ENCODE measurements around the gene HOXB8.
A peak's percentile ranks its signal among the peaks of the same experiment; 100 is the strongest.

Gene HOXB8

DNA sequence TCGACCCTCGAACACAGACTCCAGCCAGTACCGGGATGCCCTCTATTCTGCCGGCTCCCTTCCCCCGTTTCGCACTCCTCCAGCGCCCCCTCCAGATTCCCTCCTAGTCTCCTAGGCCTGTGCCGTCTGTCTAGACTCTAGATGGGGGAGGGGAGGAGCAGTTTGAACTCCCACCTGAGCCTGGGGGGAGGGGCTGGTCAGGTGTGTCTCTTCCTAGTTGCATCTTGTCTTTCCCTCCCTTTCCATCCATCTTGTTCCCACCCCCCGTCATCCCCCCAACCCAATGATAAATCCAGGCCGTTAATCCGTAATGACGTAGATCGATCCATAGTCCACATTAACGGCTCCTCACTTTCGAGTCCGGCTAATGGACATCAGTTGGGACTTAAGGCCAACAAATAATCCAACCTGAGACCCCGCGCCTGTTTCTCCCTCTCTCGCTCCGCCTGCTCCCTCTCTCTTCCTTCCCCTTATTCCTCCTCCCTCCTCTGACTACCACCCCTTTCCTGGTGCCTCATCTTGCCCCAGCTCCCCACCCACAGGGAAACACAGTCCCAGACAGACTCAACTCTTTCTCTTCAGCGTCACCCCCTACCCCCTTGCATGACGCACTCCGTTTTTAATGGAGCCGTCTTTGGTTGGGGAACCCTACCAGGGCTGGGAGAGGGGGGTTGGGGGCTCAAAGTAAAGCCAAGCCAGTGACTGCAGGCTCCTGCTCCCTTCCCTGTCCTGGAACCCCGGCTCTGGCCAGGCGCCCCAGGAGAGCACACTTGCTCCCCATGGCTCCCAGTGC, 18.2 kb downstream of the HOXB8 start:
- DNase-seq (ENCODE audit: extremely low read depth in 1 of 2, low read depth in 1 of 2) = no peak

DNA sequence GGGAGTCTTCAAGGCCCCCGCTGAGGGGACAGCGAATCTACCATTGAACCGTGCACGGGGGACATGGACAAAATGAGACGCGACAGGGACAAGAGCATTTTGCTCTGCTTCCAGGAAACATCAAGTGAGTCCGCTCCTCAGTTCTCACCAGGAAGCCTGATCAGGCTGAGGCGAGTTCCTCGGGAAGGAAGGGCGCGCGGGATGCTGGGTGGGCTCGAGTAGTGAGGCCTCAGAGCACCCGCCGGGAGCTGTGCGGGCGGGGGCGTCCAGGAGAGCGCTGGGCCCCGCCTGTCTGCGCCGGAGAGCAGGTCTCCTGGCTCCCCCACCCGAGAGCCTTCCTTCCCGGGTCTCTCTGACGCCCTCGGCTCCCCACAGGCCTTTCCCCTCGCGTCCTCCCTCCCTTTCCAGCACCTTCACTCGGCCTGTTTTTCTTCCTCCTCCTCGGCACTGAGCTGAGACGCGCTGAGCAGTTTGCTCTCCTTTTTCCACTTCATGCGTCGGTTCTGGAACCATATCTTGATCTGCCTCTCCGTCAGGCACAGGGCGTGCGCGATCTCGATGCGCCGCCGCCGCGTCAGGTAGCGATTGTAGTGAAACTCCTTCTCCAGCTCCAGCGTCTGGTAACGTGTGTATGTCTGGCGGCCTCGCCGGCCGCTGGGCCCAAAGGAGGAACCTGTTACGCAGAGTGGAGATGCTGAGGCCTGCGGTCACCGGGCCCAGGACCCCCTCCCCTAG, 18.9 kb downstream of the HOXB8 start:
- DNase-seq (ENCODE audit: extremely low read depth in 1 of 2, low read depth in 1 of 2) = no peak

DNA sequence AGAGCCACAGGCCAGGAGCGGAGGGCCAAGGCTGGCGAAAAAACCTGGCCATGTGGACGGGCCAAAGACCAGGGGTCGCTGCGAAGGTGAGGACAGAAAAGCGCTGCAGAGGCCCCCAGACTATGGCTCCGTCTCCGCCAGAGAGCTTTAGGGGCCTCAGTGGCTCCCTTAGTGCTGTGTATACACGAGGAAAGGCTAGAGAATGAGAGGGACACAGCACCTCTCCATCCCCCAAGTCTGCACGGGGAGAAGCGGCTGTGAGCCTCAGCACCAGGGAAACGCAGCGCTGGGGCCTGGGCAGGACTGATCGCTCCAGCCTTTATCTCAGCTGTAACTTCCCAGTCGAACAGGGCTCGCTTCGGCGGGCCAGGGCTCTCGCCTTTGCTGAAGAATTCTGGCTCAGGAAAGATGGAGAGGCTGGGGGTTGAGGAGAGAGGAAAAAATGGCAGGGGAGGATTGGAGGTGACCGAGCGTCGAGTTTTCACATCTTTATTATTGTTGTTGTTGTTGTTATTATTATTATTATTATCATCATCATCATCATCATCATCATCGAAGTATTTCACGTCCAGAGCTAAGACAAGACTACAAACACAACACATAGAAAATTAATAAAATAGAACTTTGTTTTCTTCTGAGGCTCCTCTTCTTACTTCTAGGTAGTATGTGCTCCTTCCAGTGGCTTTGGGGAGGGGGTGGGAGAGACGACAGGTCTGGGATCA, 19.7 kb downstream of the HOXB8 start:
- no peak for DNase-seq (ENCODE audit: extremely low read depth in 1 of 2, low read depth in 1 of 2)

DNA sequence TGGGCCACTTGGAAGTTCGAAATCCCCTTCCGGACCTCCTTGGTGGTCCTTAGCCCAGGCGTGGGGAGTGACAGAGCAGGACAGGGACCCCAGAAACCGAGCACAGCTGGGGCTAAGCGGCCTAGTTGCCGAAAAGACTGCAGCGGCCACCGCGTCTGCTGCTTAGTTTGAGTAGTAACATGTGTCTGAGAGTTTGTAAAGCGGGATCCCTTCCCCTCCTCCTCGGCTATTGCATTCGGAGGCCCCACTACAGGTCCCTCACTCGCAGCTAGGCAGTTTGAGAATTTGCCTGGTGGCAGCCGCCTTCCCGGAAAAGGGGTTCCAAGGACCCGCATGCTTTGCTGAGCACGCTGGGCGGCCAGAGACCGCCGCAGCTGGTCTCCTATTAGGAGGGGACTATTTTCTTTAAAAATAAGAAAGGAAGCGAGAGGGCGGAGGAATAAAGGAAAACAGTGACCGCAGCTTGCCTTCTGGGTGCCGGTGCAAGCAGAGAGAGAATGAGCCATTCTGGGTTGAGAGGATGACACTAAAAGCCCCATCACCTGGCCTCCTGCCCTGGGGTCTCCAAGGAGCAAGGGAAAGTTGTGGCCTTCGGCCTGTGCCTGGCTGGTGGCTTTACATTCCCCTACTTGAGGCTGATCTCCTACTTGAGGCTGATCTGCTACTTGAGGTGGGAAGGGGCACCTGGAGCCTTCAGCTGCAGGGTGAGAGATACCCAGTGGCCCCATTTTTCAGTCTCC, 20.4 kb downstream of the HOXB8 start:
- no peak for DNase-seq (ENCODE audit: extremely low read depth in 1 of 2, low read depth in 1 of 2)

DNA sequence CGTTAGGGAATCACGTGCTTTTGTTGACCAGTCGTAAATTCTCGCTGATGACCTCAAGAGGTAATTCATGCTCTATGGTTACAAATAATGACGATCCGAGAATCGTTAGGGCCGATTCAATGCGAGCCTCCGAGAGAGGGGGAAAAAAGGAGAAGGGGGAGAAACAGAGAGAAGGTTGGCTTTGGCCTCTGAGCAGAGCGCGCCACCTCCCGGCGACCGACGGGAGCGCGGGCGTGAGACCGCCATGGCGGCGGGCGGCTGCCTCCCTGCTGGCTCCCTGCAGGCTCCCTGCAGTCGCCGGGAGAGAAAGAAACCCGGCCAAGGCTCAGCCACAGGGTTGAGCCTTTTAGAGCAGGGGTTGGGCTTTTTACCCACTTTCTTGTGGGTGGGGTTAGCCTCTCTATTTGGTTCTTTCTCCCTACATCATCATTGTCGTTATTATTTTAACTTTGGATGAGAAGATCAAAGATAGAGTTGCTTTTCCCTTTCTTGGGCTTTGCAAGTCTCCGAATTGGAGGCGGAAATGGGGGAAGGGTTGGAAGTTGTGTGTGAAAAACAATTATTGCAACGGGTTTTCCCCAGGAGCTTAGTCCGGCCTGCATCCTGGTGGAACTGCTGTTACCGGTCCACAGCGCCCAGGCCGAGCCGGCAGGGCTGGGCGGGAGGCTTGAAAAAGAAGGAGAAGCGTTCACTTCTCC, 21.1 kb downstream of the HOXB8 start:
- peak in 1 of 2 donors; percentile 73 for DNase-seq (ENCODE audit: extremely low read depth in 1 of 2, low read depth in 1 of 2)

DNA sequence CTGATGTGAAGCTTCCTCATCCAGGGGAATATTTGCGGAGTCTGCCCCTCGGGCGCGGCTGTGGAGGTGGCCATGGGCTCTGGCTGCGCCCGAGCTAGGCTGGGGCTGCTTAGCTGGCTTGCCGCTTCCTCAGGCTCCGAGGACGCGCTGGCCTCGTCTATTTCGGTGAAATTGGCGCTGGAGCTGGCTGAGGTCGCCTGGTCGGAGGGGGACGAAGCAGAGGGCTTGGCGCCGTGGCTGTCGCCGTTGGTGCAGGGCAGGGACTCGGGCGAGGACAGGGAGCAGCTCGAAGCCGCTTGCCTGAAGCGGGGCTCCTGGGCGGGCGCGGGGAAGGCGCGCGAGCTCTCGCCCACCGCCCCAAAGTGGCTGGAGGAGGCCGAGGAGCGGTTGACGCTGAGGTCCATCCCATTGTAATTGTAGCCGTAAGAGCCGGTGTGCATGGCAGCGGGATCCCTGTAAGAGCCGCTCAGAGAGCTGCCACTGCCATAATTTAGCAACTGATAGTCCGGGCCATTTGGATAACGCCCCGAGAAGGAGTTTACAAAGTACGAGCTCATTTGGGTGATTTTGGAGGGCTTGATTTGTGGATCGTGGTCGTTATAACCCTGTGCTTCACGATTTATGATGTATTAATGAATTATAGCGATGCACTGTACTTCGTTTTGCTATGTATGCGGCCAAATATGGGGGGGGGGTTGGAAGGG, 21.8 kb downstream of the HOXB8 start, which contains the start of gene HOXB5:
TSS of gene HOXB5 (minus strand) at position 654 of the 704 bp plus-strand sequence. CDS start at position 557, 97 bp downstream.
- no peak for DNase-seq (ENCODE audit: extremely low read depth in 1 of 2, low read depth in 1 of 2)

DNA sequence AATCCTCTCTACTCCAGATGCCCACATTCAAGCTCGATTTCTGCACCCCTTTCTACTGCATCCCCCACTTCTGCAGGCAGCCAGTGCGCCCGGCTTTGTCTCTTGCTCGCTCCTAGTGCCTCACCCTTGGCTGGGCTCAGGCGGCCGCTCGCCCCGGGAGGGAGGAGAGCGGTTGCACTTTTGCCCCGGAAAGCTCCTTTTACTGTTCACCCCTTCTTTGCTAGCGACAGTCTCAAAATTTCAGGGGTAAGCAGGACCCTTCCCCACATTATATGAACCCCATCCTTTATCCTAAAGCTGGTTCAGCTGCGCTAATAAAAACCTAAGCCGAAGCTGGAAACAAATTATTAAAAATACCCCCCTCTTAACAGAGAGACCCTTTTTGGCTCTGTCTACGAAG, 22.5 kb downstream of the HOXB8 start:
- no peak for DNase-seq (ENCODE audit: extremely low read depth in 1 of 2, low read depth in 1 of 2)

DNA sequence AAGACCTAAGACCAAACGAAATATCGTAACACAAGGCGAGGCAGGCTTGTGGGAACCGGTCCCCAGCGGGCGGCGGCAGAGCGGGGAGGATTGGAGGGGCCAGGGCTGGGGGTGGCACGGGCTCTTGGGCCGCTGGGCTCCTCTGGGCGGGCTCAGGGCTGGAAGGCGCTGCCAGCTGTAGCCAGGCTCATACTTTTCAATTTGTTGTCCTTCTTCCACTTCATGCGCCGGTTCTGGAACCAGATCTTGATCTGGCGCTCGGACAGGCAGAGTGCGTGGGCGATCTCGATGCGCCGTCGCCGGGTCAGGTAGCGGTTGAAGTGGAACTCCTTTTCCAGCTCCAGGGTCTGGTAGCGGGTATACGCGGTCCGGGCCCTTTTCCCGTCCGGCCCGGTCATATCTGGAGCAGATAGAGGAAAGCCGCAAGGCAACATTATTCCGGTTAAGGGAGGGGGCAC, 23.0 kb downstream of the HOXB8 start:
- DNase-seq (ENCODE audit: extremely low read depth in 1 of 2, low read depth in 1 of 2) = no peak

DNA sequence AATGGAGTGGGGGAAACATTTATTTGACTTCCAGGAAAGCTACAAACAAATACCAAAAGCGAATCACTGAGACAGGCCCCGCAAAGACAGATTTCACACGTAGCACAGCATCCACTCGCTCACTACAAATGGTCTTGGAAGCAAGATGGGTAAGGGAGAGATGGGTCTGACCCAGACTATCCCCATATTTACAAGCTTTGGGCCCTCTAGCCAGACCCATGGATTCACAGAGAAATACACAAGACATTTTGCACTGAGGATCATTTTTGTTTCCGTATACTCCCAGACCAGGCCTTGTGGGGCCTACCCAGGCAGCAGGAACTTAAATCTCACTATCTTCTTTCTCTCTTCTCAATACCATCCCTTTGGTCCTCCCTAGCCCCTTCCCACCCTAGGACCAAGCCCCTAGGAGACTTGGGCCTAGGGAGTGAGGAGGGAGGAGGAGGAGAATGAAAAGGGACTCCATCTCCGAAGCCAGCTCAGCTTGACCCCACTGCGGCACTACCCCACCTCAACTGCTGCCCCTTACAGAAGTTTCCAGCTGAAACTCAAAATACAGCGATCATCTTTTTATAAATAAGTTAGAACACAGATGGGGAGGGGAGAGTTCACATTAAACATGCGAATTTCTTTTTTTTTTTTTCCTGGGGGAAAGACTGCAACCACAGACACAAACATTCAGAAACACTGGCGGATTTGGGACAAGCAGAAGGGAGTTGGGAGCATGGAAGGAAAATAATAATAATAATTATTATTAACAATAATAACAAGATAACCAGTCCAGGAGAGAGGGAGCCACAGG, 23.6 kb downstream of the HOXB8 start:
- DNase-seq (ENCODE audit: extremely low read depth in 1 of 2, low read depth in 1 of 2) = no peak

DNA sequence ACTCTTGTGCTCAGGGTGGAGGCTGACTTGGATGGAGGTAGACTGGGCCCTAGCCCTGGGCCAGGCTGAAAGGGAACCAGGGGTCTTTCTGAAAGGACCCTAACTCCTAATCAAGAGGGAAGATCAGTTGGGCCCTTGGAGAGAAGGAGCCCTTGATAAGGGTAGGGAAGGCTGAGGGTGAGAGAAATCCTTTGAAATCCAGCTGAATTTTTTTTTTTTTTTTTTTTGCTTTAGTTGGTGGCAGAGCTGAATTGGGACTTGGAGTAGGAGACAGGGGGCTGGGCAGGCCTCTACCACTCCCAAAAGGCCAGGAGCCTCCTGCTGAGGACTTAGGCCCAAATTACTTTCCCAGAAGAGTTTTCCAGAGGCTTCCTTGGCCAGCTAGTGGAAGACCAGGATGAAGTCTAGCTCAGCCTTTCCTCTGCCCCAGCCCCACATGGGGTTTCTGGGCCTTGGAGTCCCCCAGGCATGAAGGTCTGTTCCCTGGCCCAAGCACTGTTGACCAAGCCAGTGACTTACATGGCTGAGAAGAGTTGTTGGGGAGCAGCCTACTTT, 24.4 kb downstream of the HOXB8 start:
- DNase-seq (ENCODE audit: extremely low read depth in 1 of 2, low read depth in 1 of 2) = no peak

DNA sequence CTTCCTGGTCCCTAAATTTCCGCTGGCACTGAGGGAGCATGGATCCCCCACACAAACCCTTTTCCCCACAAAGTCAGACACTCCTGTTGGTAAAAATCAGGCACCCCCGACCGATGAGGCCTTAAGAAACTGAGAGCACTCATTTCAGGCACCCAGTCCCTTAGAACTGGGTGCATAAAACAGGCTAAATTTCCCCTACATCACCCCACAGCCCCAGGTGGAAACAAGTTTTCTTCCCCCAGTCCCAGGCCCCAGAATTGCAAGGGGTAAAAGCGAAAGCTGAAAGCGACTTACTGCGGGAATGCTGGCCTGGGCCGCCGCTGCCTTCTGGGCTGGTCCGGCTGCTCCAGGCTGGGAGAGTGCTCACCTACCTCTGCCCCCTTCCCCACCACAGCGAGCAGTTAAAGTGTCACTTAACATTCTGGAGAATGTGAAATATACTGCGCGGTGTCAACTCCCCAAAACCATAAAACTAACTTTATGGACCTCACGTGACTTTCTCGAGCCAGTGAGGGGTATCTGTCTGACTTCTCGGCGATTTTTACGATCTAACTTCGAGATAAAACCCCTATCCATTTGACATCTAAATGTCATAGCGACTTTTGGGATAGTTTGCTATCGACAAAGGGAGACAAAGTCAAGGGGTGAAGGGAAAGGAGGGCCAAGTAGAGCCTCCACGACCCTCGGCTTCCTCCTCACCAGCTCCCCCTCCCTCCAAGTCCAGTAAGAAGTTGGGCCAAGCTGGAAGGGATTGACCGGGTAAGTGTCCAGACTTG, 25.1 kb downstream of the HOXB8 start, which contains the start of gene HOXB3:
TSS of gene HOXB3 (minus strand) at position 411 of the 776 bp plus-strand sequence. CDS start 37,767 bp downstream, outside the sequence.
- no peak for DNase-seq (ENCODE audit: extremely low read depth in 1 of 2, low read depth in 1 of 2)

DNA sequence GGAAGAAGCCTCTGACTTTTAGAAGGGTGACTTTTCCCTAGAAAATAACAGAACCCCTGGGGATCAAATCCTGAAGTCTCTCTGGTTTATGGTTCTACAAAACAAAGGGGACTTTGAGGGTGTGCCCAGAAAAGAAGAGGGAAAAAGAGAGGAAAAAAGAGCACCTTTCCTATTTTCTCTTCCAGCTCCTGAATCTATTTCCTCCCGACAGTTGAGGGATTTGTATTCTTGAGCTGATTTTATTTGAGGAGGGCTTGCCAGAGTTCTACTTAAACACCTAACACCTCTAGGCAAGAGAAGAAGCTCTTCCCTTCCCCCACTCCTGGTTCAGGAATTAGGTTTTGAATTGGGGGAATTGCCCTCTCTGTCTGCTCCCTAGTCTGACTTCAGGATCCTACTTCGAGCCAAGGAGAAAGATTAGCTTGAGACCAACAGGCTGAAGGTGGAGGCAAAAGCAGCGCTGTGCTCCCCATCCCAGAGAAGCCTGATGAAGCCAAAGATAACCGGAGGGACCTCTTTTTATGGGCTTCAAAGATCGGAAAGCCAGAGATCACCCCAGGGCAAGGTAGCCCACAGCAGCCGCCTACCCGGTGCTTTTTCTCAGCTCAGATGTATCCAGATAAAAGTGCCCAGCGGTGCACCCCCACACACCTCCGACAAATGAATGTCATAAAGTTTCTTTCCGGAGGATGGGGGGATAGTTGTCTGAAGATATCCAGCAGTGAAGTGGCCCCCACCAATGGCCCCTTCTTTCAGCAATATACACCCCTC, 25.8 kb downstream of the HOXB8 start:
- no peak for DNase-seq (ENCODE audit: extremely low read depth in 1 of 2, low read depth in 1 of 2)

DNA sequence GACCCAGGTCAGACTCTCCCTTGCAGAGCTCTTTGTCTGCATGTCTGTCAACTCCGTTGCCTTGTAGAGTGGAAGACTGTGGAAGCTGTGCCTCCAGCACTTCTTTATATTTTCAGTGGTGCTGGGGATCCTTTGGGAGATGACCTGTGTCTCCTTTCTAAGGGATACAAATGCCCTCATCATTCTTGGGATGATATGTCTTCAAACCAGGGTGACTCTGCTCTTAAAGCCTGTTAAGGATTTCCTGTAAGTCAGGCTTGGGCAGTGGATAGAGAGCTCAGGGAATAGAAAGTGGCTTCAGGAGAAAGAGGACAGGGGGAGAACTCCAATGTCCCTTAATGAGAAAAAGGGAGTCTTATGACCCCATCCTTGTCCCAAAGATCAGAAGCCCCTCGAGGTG, 26.6 kb downstream of the HOXB8 start:
- no peak for DNase-seq (ENCODE audit: extremely low read depth in 1 of 2, low read depth in 1 of 2)

DNA sequence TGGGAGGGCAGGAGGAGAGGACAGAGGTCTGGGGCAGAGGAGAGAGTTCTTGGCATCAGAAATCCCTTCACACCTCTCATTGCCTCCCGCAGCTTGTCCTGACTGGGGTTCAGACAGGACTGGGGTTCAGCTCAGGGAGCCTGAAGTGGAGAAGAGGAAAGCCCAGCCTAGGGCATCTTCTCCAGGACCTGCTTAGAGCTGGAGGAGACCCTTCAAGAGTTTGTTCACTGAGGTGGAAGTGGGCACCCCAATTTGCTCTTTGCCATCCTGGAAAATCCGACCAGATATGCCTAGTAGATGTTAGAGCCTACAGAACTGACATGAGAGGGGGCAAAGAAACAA, 27.0 kb downstream of the HOXB8 start:
- DNase-seq (ENCODE audit: extremely low read depth in 1 of 2, low read depth in 1 of 2) = no peak

DNA sequence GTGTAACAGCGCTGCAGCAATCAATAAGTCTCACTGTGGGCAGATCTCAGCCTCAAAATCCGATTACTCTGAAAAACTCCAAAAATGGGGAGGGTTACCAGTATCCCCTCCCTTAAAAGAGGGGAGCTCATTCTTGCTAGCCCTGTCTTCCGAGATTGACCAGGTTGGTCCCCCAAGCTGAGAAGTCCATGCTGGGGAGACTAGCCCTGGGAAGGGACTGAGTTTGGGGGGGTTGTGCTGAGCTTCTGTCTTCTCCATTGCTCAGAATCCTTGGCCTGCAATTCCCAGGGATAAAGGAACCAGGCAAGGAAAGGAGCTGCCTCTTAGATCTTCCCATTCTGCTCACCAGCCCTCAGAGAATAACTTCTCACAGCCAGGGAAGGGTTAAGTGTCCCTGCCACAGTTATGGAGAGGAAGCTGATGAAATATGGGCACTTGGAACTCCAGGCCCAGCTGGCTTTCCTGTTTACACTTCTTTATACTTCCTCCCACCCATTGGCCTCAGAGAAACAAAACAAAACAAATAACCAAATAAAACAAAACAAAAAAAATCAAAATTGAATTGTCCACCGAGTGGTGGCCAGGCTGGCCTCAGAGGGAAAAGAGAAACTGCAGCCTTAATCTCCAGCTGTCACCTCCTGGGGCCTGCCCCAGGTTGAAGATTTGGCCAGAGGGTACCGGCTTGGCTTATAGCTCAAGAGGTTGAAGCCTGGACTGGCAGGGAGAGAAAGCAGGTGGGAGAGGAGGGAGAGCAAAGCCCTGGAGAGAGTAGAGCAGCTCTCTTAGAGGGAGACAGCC, 27.6 kb downstream of the HOXB8 start:
- no peak for DNase-seq (ENCODE audit: extremely low read depth in 1 of 2, low read depth in 1 of 2)

Measured in activated CD8-positive, alpha-beta memory T cell treated with anti-CD3 and anti-CD28 coated beads for 1 hour (primary cell).